Measurements from ENCODE around the gene LANCL1. TPM values are rescaled to one million over a fixed set of nuclear protein-coding genes. Genes with fewer than 3 reads are reported as not detected.

The LANCL1 gene
- total RNA-seq, 1 experiment from 2014 or later = 30.6 TPM

GRCh38 chr2:210459880-210460279 lies 16.7 kb downstream of the LANCL1 start:
- H3K4me3 Mint-ChIP-seq (ENCODE audit: unreplicated experiment) = no peak overlapping the region
- no peaks in the 10 kb centered on the region for H3K36me3 ChIP-seq (ENCODE audit: control insufficient read depth, insufficient read depth, low read length)
- H3K9me3 Mint-ChIP-seq (ENCODE audit: unreplicated experiment) = no peaks in the 10 kb centered on the region
- no peaks in the 10 kb centered on the region for H3K4me1 ChIP-seq
- TF ChIP-seq CTCF (IDR thresholded peaks at IDR 0.05; ENCODE audit: insufficient read depth in 1 of 2, low read depth in 1 of 2, low read length in 1 of 2, severe bottlenecking in 1 of 2, unreplicated experiment in 1 of 2) = no peak
- no peak overlapping the region for H3K4me3 ChIP-seq (ENCODE audit: low read depth, low read length)
- no peaks in the 10 kb centered on the region for H3K27me3 Mint-ChIP-seq (ENCODE audit: insufficient read depth, unreplicated experiment)
- no TSS peak for BruUV-seq (replicated peaks)
- no peak for DNase-seq
- H3K9me3 ChIP-seq = no peaks in the 10 kb centered on the region
- intact Hi-C loops (cut with micrococcal nuclease; ENCODE audit: unreplicated experiment) = no loop called here
- ChIA-PET POLR2A (no interaction called here), CTCF (no interaction called here)
- no peaks in the 10 kb centered on the region for H3K4me1 Mint-ChIP-seq (ENCODE audit: low read depth, unreplicated experiment)
- no peak overlapping the region for H3K27ac Mint-ChIP-seq (ENCODE audit: unreplicated experiment)
- H3K36me3 Mint-ChIP-seq (ENCODE audit: insufficient read depth, unreplicated experiment) = no peaks in the 10 kb centered on the region
- H3K27me3 ChIP-seq (replicated peaks; ENCODE audit: control insufficient read depth, insufficient read depth, low read length) = no peaks in the 10 kb centered on the region

- no peak for DNase-seq
- no peaks in the 10 kb centered on the region for H3K4me1 ChIP-seq
- H3K27me3 Mint-ChIP-seq (ENCODE audit: insufficient read depth, unreplicated experiment) = no peaks in the 10 kb centered on the region
- H3K36me3 ChIP-seq (ENCODE audit: control insufficient read depth, insufficient read depth, low read length) = no peaks in the 10 kb centered on the region
- TF ChIP-seq CTCF (IDR thresholded peaks at IDR 0.05; ENCODE audit: insufficient read depth in 1 of 2, low read depth in 1 of 2, low read length in 1 of 2, severe bottlenecking in 1 of 2, unreplicated experiment in 1 of 2) = no peak
- H3K4me3 ChIP-seq (ENCODE audit: low read depth, low read length) = no peak overlapping the region
- no peaks in the 10 kb centered on the region for H3K4me1 Mint-ChIP-seq (ENCODE audit: low read depth, unreplicated experiment)
- ChIA-PET CTCF (no interaction called here), POLR2A (no interaction called here)
- H3K9me3 ChIP-seq = no peaks in the 10 kb centered on the region
- no peaks in the 10 kb centered on the region for H3K27me3 ChIP-seq (replicated peaks; ENCODE audit: control insufficient read depth, insufficient read depth, low read length)
- H3K4me3 Mint-ChIP-seq (ENCODE audit: unreplicated experiment) = no peak overlapping the region
- H3K27ac Mint-ChIP-seq (ENCODE audit: unreplicated experiment) = no peak overlapping the region
- H3K9me3 Mint-ChIP-seq (ENCODE audit: unreplicated experiment) = no peaks in the 10 kb centered on the region
- H3K36me3 Mint-ChIP-seq (ENCODE audit: insufficient read depth, unreplicated experiment) = no peaks in the 10 kb centered on the region
- BruUV-seq (replicated peaks) = no TSS peak
- intact Hi-C loops (cut with micrococcal nuclease; ENCODE audit: unreplicated experiment) = no loop called here
These were observed 17.2 kb downstream of the LANCL1 start for GRCh38 chr2:210459407-210459806.

GRCh38 chr2:210458395-210458794 lies 18.2 kb downstream of the LANCL1 start:
- Histone ChIP-seq H3K4me1 (no peaks in the 10 kb centered on the region), H3K27me3 (replicated peaks; ENCODE audit: control insufficient read depth, insufficient read depth, low read length) (no peaks in the 10 kb centered on the region), H3K4me3 (ENCODE audit: low read depth, low read length) (no peak overlapping the region), H3K36me3 (ENCODE audit: control insufficient read depth, insufficient read depth, low read length) (no peaks in the 10 kb centered on the region), H3K9me3 (no peaks in the 10 kb centered on the region)
- Mint-ChIP-seq H3K27ac (ENCODE audit: unreplicated experiment) (no peak overlapping the region), H3K9me3 (ENCODE audit: unreplicated experiment) (no peaks in the 10 kb centered on the region), H3K4me3 (ENCODE audit: unreplicated experiment) (no peak overlapping the region), H3K36me3 (ENCODE audit: insufficient read depth, unreplicated experiment) (no peaks in the 10 kb centered on the region), H3K4me1 (ENCODE audit: low read depth, unreplicated experiment) (no peaks in the 10 kb centered on the region), H3K27me3 (ENCODE audit: insufficient read depth, unreplicated experiment) (no peaks in the 10 kb centered on the region)
- ChIA-PET POLR2A (no interaction called here), CTCF (no interaction called here)
- intact Hi-C loops (cut with micrococcal nuclease; ENCODE audit: unreplicated experiment) = no loop called here
- no peak for TF ChIP-seq CTCF (IDR thresholded peaks at IDR 0.05; ENCODE audit: insufficient read depth in 1 of 2, low read depth in 1 of 2, low read length in 1 of 2, severe bottlenecking in 1 of 2, unreplicated experiment in 1 of 2)
- no peak for DNase-seq
- no TSS peak for BruUV-seq (replicated peaks)
